ENCODE data around the gene BMPR2.

BMPR2 gene

DNA sequence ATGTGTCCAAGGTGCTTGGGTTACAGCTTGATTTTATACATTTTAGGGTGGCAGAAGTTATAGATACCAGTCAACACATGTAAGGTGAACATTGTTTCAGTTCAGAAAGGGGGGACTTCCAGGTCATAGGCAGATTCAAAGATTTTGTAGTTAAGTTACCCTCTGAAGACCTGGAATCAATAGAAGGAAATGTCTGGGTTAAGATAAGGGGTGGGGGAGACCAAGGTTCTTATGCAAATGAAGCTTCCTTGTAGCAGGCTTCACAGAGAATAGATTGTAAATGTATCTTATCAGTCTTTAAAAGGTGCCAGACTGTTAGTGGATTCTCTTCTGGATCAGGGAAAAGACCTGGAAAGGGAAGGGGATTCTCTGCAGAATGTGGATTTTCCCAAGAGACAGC lies 42.4 kb downstream of the BMPR2 start:
- TF ChIP-seq EP300 (IDR thresholded peaks at IDR 0.05; ENCODE audit: borderline replicate concordance) (no peak), RAD21 (IDR thresholded peaks at IDR 0.05; ENCODE audit: low read depth) (no peak), YY1 (IDR thresholded peaks at IDR 0.05; ENCODE audit: low read depth) (no peak), TCF12 (IDR thresholded peaks at IDR 0.05; ENCODE audit: low read depth) (no peak), NFIC (IDR thresholded peaks at IDR 0.05) (no peak), CREB1 (IDR thresholded peaks at IDR 0.05; ENCODE audit: low read depth) (no peak)
- TF ChIP-seq, protein P1, sequence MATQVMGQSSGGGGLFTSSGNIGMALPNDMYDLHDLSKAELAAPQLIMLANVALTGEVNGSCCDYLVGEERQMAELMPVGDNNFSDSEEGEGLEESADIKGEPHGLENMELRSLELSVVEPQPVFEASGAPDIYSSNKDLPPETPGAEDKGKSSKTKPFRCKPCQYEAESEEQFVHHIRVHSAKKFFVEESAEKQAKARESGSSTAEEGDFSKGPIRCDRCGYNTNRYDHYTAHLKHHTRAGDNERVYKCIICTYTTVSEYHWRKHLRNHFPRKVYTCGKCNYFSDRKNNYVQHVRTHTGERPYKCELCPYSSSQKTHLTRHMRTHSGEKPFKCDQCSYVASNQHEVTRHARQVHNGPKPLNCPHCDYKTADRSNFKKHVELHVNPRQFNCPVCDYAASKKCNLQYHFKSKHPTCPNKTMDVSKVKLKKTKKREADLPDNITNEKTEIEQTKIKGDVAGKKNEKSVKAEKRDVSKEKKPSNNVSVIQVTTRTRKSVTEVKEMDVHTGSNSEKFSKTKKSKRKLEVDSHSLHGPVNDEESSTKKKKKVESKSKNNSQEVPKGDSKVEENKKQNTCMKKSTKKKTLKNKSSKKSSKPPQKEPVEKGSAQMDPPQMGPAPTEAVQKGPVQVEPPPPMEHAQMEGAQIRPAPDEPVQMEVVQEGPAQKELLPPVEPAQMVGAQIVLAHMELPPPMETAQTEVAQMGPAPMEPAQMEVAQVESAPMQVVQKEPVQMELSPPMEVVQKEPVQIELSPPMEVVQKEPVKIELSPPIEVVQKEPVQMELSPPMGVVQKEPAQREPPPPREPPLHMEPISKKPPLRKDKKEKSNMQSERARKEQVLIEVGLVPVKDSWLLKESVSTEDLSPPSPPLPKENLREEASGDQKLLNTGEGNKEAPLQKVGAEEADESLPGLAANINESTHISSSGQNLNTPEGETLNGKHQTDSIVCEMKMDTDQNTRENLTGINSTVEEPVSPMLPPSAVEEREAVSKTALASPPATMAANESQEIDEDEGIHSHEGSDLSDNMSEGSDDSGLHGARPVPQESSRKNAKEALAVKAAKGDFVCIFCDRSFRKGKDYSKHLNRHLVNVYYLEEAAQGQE (IDR thresholded peaks at IDR 0.05; ENCODE audit: low read depth) = no peak

DNA sequence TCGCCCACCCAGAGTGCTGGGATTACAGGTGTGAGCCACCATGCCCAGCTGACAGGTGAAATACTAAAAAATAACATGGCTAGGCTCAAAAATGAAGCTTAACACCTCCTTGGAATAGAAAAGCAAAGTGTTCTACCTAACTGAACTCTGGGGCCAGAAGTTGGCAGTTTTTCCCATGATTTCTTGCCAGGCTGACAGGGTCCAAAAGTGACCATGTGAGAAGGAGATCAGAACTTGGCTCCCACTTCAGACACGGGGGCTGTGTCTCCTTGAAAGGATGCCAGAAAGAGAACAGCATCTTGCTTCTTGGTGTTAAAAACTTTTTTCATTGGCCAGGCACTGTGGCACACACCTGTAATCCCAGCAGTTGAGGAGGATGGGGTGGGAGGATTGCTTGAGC lies 47.0 kb downstream of the BMPR2 start:
- TF ChIP-seq, protein P2, sequence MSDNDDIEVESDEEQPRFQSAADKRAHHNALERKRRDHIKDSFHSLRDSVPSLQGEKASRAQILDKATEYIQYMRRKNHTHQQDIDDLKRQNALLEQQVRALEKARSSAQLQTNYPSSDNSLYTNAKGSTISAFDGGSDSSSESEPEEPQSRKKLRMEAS (IDR thresholded peaks at IDR 0.05) = no peak
- TF ChIP-seq FOXM1 (IDR thresholded peaks at IDR 0.05; ENCODE audit: borderline replicate concordance, low read depth) = no peak
- TF ChIP-seq ZBTB7A (IDR thresholded peaks at IDR 0.05; ENCODE audit: low read depth) = no peak
- no peak for TF ChIP-seq TAF1 (IDR thresholded peaks at IDR 0.05; ENCODE audit: low read depth)
- TF ChIP-seq TEAD4 (IDR thresholded peaks at IDR 0.05) = no peak
- TF ChIP-seq EP300 (IDR thresholded peaks at IDR 0.05; ENCODE audit: borderline replicate concordance) = no peak
- no peak for TF ChIP-seq YY1 (IDR thresholded peaks at IDR 0.05; ENCODE audit: low read depth)
- TF ChIP-seq CEBPB (IDR thresholded peaks at IDR 0.05) = no peak
- no peak for TF ChIP-seq CREB1 (IDR thresholded peaks at IDR 0.05; ENCODE audit: low read depth)
- TF ChIP-seq NFIC (IDR thresholded peaks at IDR 0.05) = no peak
- TF ChIP-seq TCF12 (IDR thresholded peaks at IDR 0.05; ENCODE audit: low read depth) = no peak
- TF ChIP-seq EGR1 (IDR thresholded peaks at IDR 0.05) = no peak
- no peak for TF ChIP-seq RAD21 (IDR thresholded peaks at IDR 0.05; ENCODE audit: low read depth)
- TF ChIP-seq, protein P3, sequence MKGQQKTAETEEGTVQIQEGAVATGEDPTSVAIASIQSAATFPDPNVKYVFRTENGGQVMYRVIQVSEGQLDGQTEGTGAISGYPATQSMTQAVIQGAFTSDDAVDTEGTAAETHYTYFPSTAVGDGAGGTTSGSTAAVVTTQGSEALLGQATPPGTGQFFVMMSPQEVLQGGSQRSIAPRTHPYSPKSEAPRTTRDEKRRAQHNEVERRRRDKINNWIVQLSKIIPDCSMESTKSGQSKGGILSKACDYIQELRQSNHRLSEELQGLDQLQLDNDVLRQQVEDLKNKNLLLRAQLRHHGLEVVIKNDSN (IDR thresholded peaks at IDR 0.05) = no peak

DNA sequence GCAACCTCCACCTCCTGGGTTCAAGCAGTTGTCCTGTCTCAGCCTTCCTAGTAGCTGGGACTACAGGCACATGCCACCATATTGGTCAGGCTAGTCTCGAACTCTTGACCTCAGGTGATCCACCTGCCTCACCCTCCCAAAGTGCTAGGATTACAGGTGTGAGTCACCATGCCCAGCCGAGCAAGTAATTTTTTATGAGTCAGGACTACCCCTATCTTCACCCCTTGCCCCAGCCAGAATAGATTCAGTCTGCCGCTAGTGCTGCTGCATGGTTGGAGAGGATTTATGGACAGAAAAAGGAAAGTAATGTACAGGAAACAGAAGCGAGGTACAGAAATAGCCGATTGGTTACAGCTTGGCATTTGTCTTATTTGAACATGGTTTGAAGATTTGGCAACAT lies 48.9 kb downstream of the BMPR2 start:
- TF ChIP-seq, protein P3 (IDR thresholded peaks at IDR 0.05) = no peak
- TF ChIP-seq RAD21 (IDR thresholded peaks at IDR 0.05; ENCODE audit: low read depth) (no peak), EGR1 (IDR thresholded peaks at IDR 0.05) (no peak)

DNA sequence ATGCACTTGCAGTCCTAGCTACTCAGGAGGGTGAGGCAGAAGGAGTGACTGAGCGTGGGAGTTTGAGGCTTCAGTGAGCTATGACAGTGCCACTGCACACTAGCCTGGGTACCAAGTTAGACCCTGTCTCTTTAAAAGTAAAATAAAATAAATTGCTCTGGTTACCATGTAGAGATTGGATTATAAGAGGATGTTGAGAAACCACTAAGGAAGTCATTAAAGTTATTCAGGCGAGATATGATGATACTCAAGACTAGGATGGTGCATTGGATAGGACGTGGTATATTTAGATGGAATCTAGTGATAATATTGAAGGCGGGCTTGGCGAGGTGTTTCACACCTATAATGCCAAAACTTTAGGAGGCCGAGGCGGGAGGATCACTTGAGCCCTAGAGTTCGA lies 50.6 kb downstream of the BMPR2 start:
- no peak for TF ChIP-seq RAD21 (IDR thresholded peaks at IDR 0.05; ENCODE audit: low read depth)
- TF ChIP-seq, protein P1 (IDR thresholded peaks at IDR 0.05; ENCODE audit: low read depth) = no peak
- TF ChIP-seq NFIC (IDR thresholded peaks at IDR 0.05) = no peak
- TF ChIP-seq YY1 (IDR thresholded peaks at IDR 0.05; ENCODE audit: low read depth) = no peak
- no peak for TF ChIP-seq EGR1 (IDR thresholded peaks at IDR 0.05)
- no peak for TF ChIP-seq EP300 (IDR thresholded peaks at IDR 0.05; ENCODE audit: borderline replicate concordance)
- TF ChIP-seq, protein P2 (IDR thresholded peaks at IDR 0.05) = no peak
- no peak for TF ChIP-seq TEAD4 (IDR thresholded peaks at IDR 0.05)
- TF ChIP-seq CREB1 (IDR thresholded peaks at IDR 0.05; ENCODE audit: low read depth) = no peak

DNA sequence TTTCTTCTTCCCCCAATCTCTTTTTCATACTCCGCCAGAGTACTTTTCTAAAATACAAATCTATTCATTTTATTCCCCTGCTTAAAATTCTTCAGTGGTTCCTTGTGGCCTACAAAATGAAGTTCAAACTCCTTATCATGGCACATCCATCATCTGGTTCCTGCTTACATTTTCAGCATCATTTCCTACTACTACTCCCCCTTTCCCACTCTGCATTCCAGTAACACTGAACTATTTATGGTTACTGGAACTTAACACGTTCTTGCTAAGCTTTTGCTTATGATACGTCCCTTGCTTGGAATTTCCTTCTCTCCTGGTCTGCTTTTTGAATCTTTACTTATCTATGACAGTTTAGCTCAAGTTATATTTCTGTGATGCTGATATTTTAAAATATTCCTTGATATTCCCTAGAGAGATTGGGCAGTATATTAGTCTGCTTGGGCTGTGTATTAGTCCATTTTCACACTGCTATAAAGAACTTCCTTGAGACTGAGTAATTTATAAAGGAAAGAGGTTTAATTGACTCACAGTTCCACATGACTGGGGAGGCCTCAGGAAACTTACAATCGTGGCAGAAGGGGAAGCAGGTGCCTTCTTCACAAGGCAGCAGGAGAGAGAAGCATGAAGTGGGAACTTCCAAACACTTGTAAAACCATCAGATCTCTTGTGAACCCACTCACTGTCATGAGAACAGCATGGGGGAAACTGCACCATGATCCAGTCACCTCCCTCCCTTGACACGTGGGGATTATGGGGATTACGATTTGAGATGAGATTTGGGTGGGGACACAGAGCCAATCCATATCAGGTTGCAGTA lies 53.2 kb downstream of the BMPR2 start:
- TF ChIP-seq EP300 (IDR thresholded peaks at IDR 0.05; ENCODE audit: borderline replicate concordance) (no peak), CEBPB (IDR thresholded peaks at IDR 0.05) (no peak), ZBTB7A (IDR thresholded peaks at IDR 0.05; ENCODE audit: low read depth) (no peak), FOXM1 (IDR thresholded peaks at IDR 0.05; ENCODE audit: borderline replicate concordance, low read depth) (no peak), CREB1 (IDR thresholded peaks at IDR 0.05; ENCODE audit: low read depth) (no peak), NFIC (IDR thresholded peaks at IDR 0.05) (no peak), EGR1 (IDR thresholded peaks at IDR 0.05) (no peak), TAF1 (IDR thresholded peaks at IDR 0.05; ENCODE audit: low read depth) (no peak), TEAD4 (IDR thresholded peaks at IDR 0.05) (no peak), RAD21 (IDR thresholded peaks at IDR 0.05; ENCODE audit: low read depth) (no peak), YY1 (IDR thresholded peaks at IDR 0.05; ENCODE audit: low read depth) (no peak), TCF12 (IDR thresholded peaks at IDR 0.05; ENCODE audit: low read depth) (no peak)
- TF ChIP-seq, protein P1 (IDR thresholded peaks at IDR 0.05; ENCODE audit: low read depth) = no peak
- TF ChIP-seq, protein P2 (IDR thresholded peaks at IDR 0.05) = no peak
- TF ChIP-seq, protein P3 (IDR thresholded peaks at IDR 0.05) = no peak

Data from Ishikawa (cell line).